ENCODE data around the gene PCDH19. TPM values are rescaled to one million over a fixed set of nuclear protein-coding genes. Genes with fewer than 3 reads are reported as not detected.

The PCDH19 gene
- total and polyA plus RNA-seq, 8 donors = under 0.01 to 1.3 (median 0.22) TPM; not detected in 2

GRCh38 chrX:100247826-100248225 lies 162.2 kb downstream of the PCDH19 start:
- Histone ChIP-seq H3K9me3 (peaks cover 0 to 10% (median 3%) of the 10 kb centered on the region in 4 donors), H3K27me3 (no peaks in the 10 kb centered on the region), H3K36me3 (no peaks in the 10 kb centered on the region), H3K27ac (no peak overlapping the region), H3K4me3 (no peak overlapping the region), H3K4me1 (no peaks in the 10 kb centered on the region)
- intact Hi-C loops (cut with DNase I; ENCODE audit: low total_unique reads) = no loop called here
- DNase-seq = no peak
- TF ChIP-seq POLR2A (IDR thresholded peaks at IDR 0.05) = no peak
- no peak for TF ChIP-seq EP300 (IDR thresholded peaks at IDR 0.05)
- TF ChIP-seq POLR2AphosphoS5 (IDR thresholded peaks at IDR 0.05) = no peak
- no peak for TF ChIP-seq CTCF (IDR thresholded peaks at IDR 0.05)

GRCh38 chrX:100244681-100245080 lies 165.4 kb downstream of the PCDH19 start:
- intact Hi-C loops (cut with DNase I; ENCODE audit: low total_unique reads) = no loop called here
- Histone ChIP-seq H3K9me3 (no peaks in the 10 kb centered on the region), H3K4me3 (no peak overlapping the region), H3K27me3 (no peaks in the 10 kb centered on the region), H3K27ac (no peak overlapping the region), H3K4me1 (no peaks in the 10 kb centered on the region), H3K36me3 (no peaks in the 10 kb centered on the region)
- 58 to 89% (median 77%) methylated on average over 1 of the region's 1 CpG for WGBS, 5 donors
- DNase-seq = no peak
- no peak for TF ChIP-seq EP300 (IDR thresholded peaks at IDR 0.05)
- no peak for TF ChIP-seq POLR2A (IDR thresholded peaks at IDR 0.05)
- no peak for TF ChIP-seq POLR2AphosphoS5 (IDR thresholded peaks at IDR 0.05)
- no peak for TF ChIP-seq CTCF (IDR thresholded peaks at IDR 0.05)

Other genes starting within 250 kb of the PCDH19 start
- gene TNMD, start 174.7 kb upstream of the PCDH19 start, total RNA-seq = 1 to 10 TPM in 1 of 5 donors, not detected in 4; 2.4 TPM
- 1 to 10 TPM in 1 of 3 donors, not detected in 2; 2.3 TPM for gene TNMD, start 174.7 kb upstream of the PCDH19 start, polyA plus RNA-seq
- 10 to 100 TPM in 4 of 5 donors, not detected in 1; 12.5 to 57.1 (median 24.6) TPM for gene TSPAN6, start 226.5 kb upstream of the PCDH19 start, total RNA-seq
- gene TSPAN6, start 226.5 kb upstream of the PCDH19 start, polyA plus RNA-seq = 10 to 100 TPM in 2 of 3 donors, 1 to 10 TPM in 1; 9.5 to 19.8 (median 13.5) TPM
- gene SRPX2, start 233.9 kb upstream of the PCDH19 start, total RNA-seq = 10 to 100 TPM in 2 of 5 donors, 1 to 10 TPM in 3; 4.9 to 28.0 (median 8.9) TPM
- gene SRPX2, start 233.9 kb upstream of the PCDH19 start, polyA plus RNA-seq = 10 to 100 TPM in 1 of 3 donors, 1 to 10 TPM in 2; 2.6 to 16.7 (median 6.2) TPM